Measurements from ENCODE around the gene TKTL1. TPM values are rescaled to one million over a fixed set of nuclear protein-coding genes. Genes with fewer than 3 reads are reported as not detected.

The TKTL1 gene
- polyA plus RNA-seq, 10 donors: 0.08 to 0.72 (median 0.27) TPM; not detected in 2

- DNase-seq: no peak
These were observed 66.6 kb downstream of the TKTL1 start for GRCh38 chrX:154362085-154362742.

- no peak for DNase-seq
These were observed 68.3 kb downstream of the TKTL1 start for GRCh38 chrX:154363706-154364439.

- no peak for DNase-seq
These were observed 69.5 kb downstream of the TKTL1 start for GRCh38 chrX:154365052-154365600.

- DNase-seq: no peak
These were observed 70.5 kb downstream of the TKTL1 start for GRCh38 chrX:154365997-154366665.

GRCh38 chrX:154366666-154367055 lies 71.1 kb downstream of the TKTL1 start:
- DNase-seq: peak in 1 of 3 donors; percentile 38

GRCh38 chrX:154367474-154368308 lies 72.1 kb downstream of the TKTL1 start:
- no peak for DNase-seq

GRCh38 chrX:154368630-154369448 lies 73.2 kb downstream of the TKTL1 start:
- peak; percentile 59 to 83 (median 77) for DNase-seq

GRCh38 chrX:154369449-154370299 lies 74.1 kb downstream of the TKTL1 start:
- peak; percentile 88 to 95 (median 94) for DNase-seq

GRCh38 chrX:154370300-154371016 lies 74.9 kb downstream of the TKTL1 start:
- DNase-seq: peak in 2 of 3 donors; percentile 53 to 70

- DNase-seq: peak; percentile 90 to 95 (median 94)
These were observed 75.6 kb downstream of the TKTL1 start for GRCh38 chrX:154371017-154371788.

- no peak for DNase-seq
These were observed 76.2 kb downstream of the TKTL1 start for GRCh38 chrX:154371789-154372300.

GRCh38 chrX:154372612-154373022 lies 77.0 kb downstream of the TKTL1 start:
- DNase-seq: no peak

GRCh38 chrX:154373340-154374306 lies 78.0 kb downstream of the TKTL1 start:
- DNase-seq: peak; percentile 75 to 86 (median 80)

GRCh38 chrX:154374313-154375155 lies 78.9 kb downstream of the TKTL1 start, which contains the start of gene FLNA:
FLNA (minus strand) TSS chrX:154374634; CDS start chrX:154371245, 3,389 bp downstream.
- peak in 1 of 3 donors; percentile 55 for DNase-seq

GRCh38 chrX:154375156-154375504 lies 79.5 kb downstream of the TKTL1 start:
- DNase-seq: no peak

GRCh38 chrX:154376774-154377173 lies 81.2 kb downstream of the TKTL1 start:
- no peak for DNase-seq

Measured in muscle of back (tissue), 11 donors.